Liver (tissue), 9 donors: ENCODE measurements around the gene RNF175. TPM values are rescaled to one million over a fixed set of nuclear protein-coding genes. Genes with fewer than 3 reads are reported as not detected.

Experiments
- DNase-seq: peaks from one replicate; pipeline ENCODE4 v3.0.0-alpha.2; 2017; ENCODE audit warnings: low spot score
- H3K27ac ChIP-seq, 2 donors: one replicate each; pipeline ENCODE4 v1.7.0; 2013; ENCODE audit warnings: inconsistent platforms in 2 of 2, low read length in 2 of 2, control low read depth in 1 of 2, low read depth in 1 of 2, mild to moderate bottlenecking in 1 of 2
- H3K27me3 ChIP-seq, 4 donors: one replicate each; pipeline versions ENCODE4 v1.6.1 to v1.7.0; 2013; ENCODE audit warnings: low read length in 3 of 4, inconsistent platforms in 1 of 4, mild to moderate bottlenecking in 1 of 4, moderate library complexity in 1 of 4; ENCODE audit not compliant: control insufficient read depth in 4 of 4, insufficient read depth in 4 of 4
- H3K36me3 ChIP-seq, 4 donors: one replicate each; pipeline versions ENCODE4 v1.6.1 to v1.7.0; 2013; ENCODE audit warnings: low read length in 3 of 4, mild to moderate bottlenecking in 3 of 4, low read depth in 1 of 4, moderate library complexity in 1 of 4; ENCODE audit not compliant: control insufficient read depth in 4 of 4, insufficient read depth in 3 of 4
- H3K4me1 ChIP-seq, 4 donors: one replicate each; pipeline versions ENCODE4 v1.6.1 to v1.7.0; 2013; ENCODE audit warnings: low read length in 3 of 4, mild to moderate bottlenecking in 3 of 4, moderate library complexity in 1 of 4; ENCODE audit not compliant: control insufficient read depth in 4 of 4, insufficient read depth in 4 of 4
- H3K4me3 ChIP-seq, 3 donors: one replicate each; pipeline versions ENCODE4 v1.6.1 to v1.7.0; 2013; ENCODE audit warnings: low read length in 3 of 3, control low read depth in 1 of 3, low read depth in 1 of 3, mild to moderate bottlenecking in 1 of 3
- H3K9ac ChIP-seq, 2 donors: one replicate each; pipeline ENCODE4 v1.7.0; 2013; ENCODE audit warnings: low read length in 2 of 2, mild to moderate bottlenecking in 2 of 2, moderate library complexity in 2 of 2, control low read depth in 1 of 2, low read depth in 1 of 2
- H3K9me3 ChIP-seq, 4 donors: one replicate each; pipeline versions ENCODE4 v1.6.1 to v1.7.0; 2013; ENCODE audit warnings: low read length in 3 of 4; ENCODE audit not compliant: control insufficient read depth in 4 of 4
- ATF3 ChIP-seq: IDR thresholded peaks from 2 replicates; pipeline ENCODE4 v1.6.1; 2016; ENCODE audit warnings: antibody characterized with exemption
- CTCF ChIP-seq: fragments of 150-350 bp; IDR thresholded peaks from 2 replicates; pipeline ENCODE4 v1.5.1; 2017; ENCODE audit warnings: improper control_type of control experiment, low read depth, low read length; ENCODE audit not compliant: missing input control
- EGR1 ChIP-seq, 2 donors: IDR thresholded peaks; 2 replicates each; pipeline ENCODE4 v1.6.1; 2016 to 2018; ENCODE audit warnings: antibody characterized with exemption in 2 of 2, low read depth in 2 of 2
- FOXA1 ChIP-seq: IDR thresholded peaks from 2 replicates; pipeline ENCODE4 v1.6.1; 2016; ENCODE audit warnings: antibody characterized with exemption
- FOXA2 ChIP-seq: IDR thresholded peaks from 2 replicates; pipeline ENCODE4 v1.6.1; 2016; ENCODE audit warnings: antibody characterized with exemption
- GABPA ChIP-seq, 2 donors: IDR thresholded peaks in 1 of 2; conservative IDR thresholded peaks in 1 of 2; 2 replicates each; pipeline ENCODE4 v1.6.1; 2016; ENCODE audit warnings: antibody characterized with exemption in 2 of 2, mild to moderate bottlenecking in 1 of 2, moderate library complexity in 1 of 2
- HNF4G ChIP-seq: IDR thresholded peaks from 2 replicates; pipeline ENCODE4 v1.6.1; 2016; ENCODE audit warnings: antibody characterized with exemption
- JUND ChIP-seq, 2 donors: IDR thresholded peaks; 2 replicates each; pipeline ENCODE4 v1.6.1; 2016; ENCODE audit warnings: antibody characterized with exemption in 2 of 2
- MAX ChIP-seq: IDR thresholded peaks from 2 replicates; pipeline ENCODE4 v1.6.1; 2016; ENCODE audit warnings: antibody characterized with exemption
- NR2F2 ChIP-seq: IDR thresholded peaks from 2 replicates; pipeline ENCODE4 v1.6.1; 2016; ENCODE audit warnings: antibody characterized with exemption
- REST ChIP-seq: IDR thresholded peaks from 2 replicates; pipeline ENCODE4 v1.6.1; 2016; ENCODE audit warnings: antibody characterized with exemption, mild to moderate bottlenecking
- RXRA ChIP-seq, 2 donors: IDR thresholded peaks; 2 replicates each; pipeline ENCODE4 v1.6.1; 2017 to 2018; ENCODE audit warnings: antibody characterized with exemption in 2 of 2, mild to moderate bottlenecking in 1 of 2
- SP1 ChIP-seq: IDR thresholded peaks from 2 replicates; pipeline ENCODE4 v1.6.1; 2018; ENCODE audit warnings: antibody characterized with exemption, mild to moderate bottlenecking
- TAF1 ChIP-seq: conservative IDR thresholded peaks from 2 replicates; pipeline ENCODE4 v1.6.1; 2016; ENCODE audit warnings: antibody characterized with exemption, mild to moderate bottlenecking
- YY1 ChIP-seq: IDR thresholded peaks from 2 replicates; pipeline ENCODE4 v1.6.1; 2016; ENCODE audit warnings: antibody characterized with exemption, mild to moderate bottlenecking
- WGBS: extraction: QIAGEN DNeasy Blood & Tissue Kit; methylation state at CpG from one replicate; pipeline ENCODE4 v1.1.7; 2013; 5-methylcytosine and 5-hydroxymethylcytosine counted together
- polyA plus RNA-seq, 2 donors: library from polyadenylated mRNA; stranded (reverse) in 1 of 2; unstranded in 1 of 2; fragments of 200-250 nt in 1 of 2; fragments of >200 nt in 1 of 2; fragmentation: Nextera tagmentation in 1 of 2; extraction: Ambion mirVana in 1 of 2; gene quantifications; one replicate each; pipeline versions ENCODE4 v1.2.1 to v1.2.3, GENCODE V29; 2013 to 2015
- total RNA-seq, 2 donors: library from RNA; depleted of rRNA; stranded (reverse); fragments of >200 nt; gene quantifications; one replicate each; pipeline ENCODE4 v1.2.3, GENCODE V29; 2014
- donor health status: healthy.
- donor health status: healthy.
- donor health status: healthy.
- donor health status: healthy.
- donor health status: healthy.

RNF175 gene
- total and polyA plus RNA-seq, 4 donors = 0.08 to 0.65 (median 0.24) TPM; not detected in 1

- Histone ChIP-seq H3K4me1 (no peaks in the 10 kb centered on the region), H3K4me3 (no peak overlapping the region), H3K27ac (no peak overlapping the region), H3K9me3 (no peaks in the 10 kb centered on the region), H3K36me3 (no peaks in the 10 kb centered on the region), H3K27me3 (peaks cover 0 to 5% (median 2%) of the 10 kb centered on the region in 4 donors), H3K9ac (no peak overlapping the region)
- no peak for DNase-seq
- WGBS = 92% methylated on average over 30 of the region's 30 CpGs
- TF ChIP-seq SP1 (no peak), YY1 (no peak), FOXA1 (no peak), TAF1 (no peak), GABPA (IDR thresholded peaks at IDR 0.05 in 1 of 2, conservative IDR thresholded peaks at IDR 0.05 in 1 of 2) (no peak), JUND (IDR thresholded peaks at IDR 0.05) (no peak), HNF4G (no peak), MAX (no peak), CTCF (no peak), ATF3 (no peak), RXRA (IDR thresholded peaks at IDR 0.05) (no peak), FOXA2 (no peak), NR2F2 (no peak), EGR1 (IDR thresholded peaks at IDR 0.05; ENCODE audit: low read depth in 2 of 2) (no peak)
Observed at GRCh38 chr4:153806073-153806472, 46.2 kb upstream of the RNF175 start.

- WGBS = 29% methylated on average over 3 of the region's 3 CpGs
- Histone ChIP-seq H3K4me3 (no peak overlapping the region), H3K9me3 (no peaks in the 10 kb centered on the region), H3K9ac (no peak overlapping the region), H3K36me3 (no peaks in the 10 kb centered on the region), H3K4me1 (no peaks in the 10 kb centered on the region), H3K27ac (no peak overlapping the region), H3K27me3 (peaks cover 0 to 5% (median 2%) of the 10 kb centered on the region in 4 donors)
- DNase-seq = no peak
- no peak for TF ChIP-seq NR2F2
Observed at GRCh38 chr4:153804722-153805121, 44.9 kb upstream of the RNF175 start.

- no peak overlapping the region for H3K27ac ChIP-seq
- DNase-seq = no peak
- H3K9me3 ChIP-seq = no peaks in the 10 kb centered on the region
- peaks cover 0 to 10% (median 0%) of the 10 kb centered on the region in 4 donors for H3K27me3 ChIP-seq
- no peak overlapping the region for H3K4me3 ChIP-seq
- no peaks in the 10 kb centered on the region for H3K4me1 ChIP-seq
- WGBS = 35% methylated on average over 2 of the region's 2 CpGs
- TF ChIP-seq RXRA (IDR thresholded peaks at IDR 0.05) (no peak), REST (no peak), MAX (no peak), GABPA (IDR thresholded peaks at IDR 0.05 in 1 of 2, conservative IDR thresholded peaks at IDR 0.05 in 1 of 2) (no peak), EGR1 (IDR thresholded peaks at IDR 0.05; ENCODE audit: low read depth in 2 of 2) (no peak), FOXA1 (no peak), JUND (IDR thresholded peaks at IDR 0.05) (no peak)
- no peaks in the 10 kb centered on the region for H3K36me3 ChIP-seq
- no peak overlapping the region for H3K9ac ChIP-seq
Observed at GRCh38 chr4:153799694-153800074, 39.9 kb upstream of the RNF175 start.
